BE2C (cell line): ENCODE data around the gene ABLIM2.
A peak's percentile ranks its signal among the peaks of the same experiment; 100 is the strongest.

Experiments used
- DNase-seq: peaks from one replicate; pipeline ENCODE4 v3.0.0-alpha.2; 2020
- H3K27me3 ChIP-seq: fragments of 250-450 bp; sonication (Bioruptor Pico); 2 replicates; pipeline ENCODE4 v1.5.1; 2020; ENCODE audit warnings: mild to moderate bottlenecking
- H3K36me3 ChIP-seq: fragments of 250-450 bp; sonication (Bioruptor Pico); 2 replicates; pipeline ENCODE4 v1.5.1; 2020; ENCODE audit warnings: mild to moderate bottlenecking
- H3K4me1 ChIP-seq: fragments of 250-450 bp; sonication (Bioruptor Pico); 2 replicates; pipeline ENCODE4 v1.5.1; 2020
- H3K4me3 ChIP-seq: 2 replicates; pipeline ENCODE4 v1.5.1; 2011; ENCODE audit warnings: low read depth, low read length
- H3K9me3 ChIP-seq: fragments of 250-450 bp; sonication (Bioruptor Pico); 2 replicates; pipeline ENCODE4 v1.5.1; 2020
- CTCF ChIP-seq: IDR thresholded peaks from 2 replicates; pipeline ENCODE4 v1.5.1; 2012; ENCODE audit warnings: mild to moderate bottlenecking, low read depth, low read length

ABLIM2 gene

GRCh38 chr4:8081621-8082516 is 76.7 kb downstream of the ABLIM2 start:
- Histone ChIP-seq H3K4me3 (no peak overlapping the region), H3K4me1 (peaks cover 27% of the 10 kb centered on the region), H3K36me3 (no peaks in the 10 kb centered on the region), H3K9me3 (no peaks in the 10 kb centered on the region), H3K27me3 (no peaks in the 10 kb centered on the region)
- no peak for DNase-seq
- TF ChIP-seq CTCF = no peak

- no peak overlapping the region for H3K4me3 ChIP-seq
Observed at GRCh38 chr4:8081171-8081570, 77.4 kb downstream of the ABLIM2 start.

GRCh38 chr4:8080754-8081065 is 77.9 kb downstream of the ABLIM2 start:
- Histone ChIP-seq H3K27me3 (no peaks in the 10 kb centered on the region), H3K36me3 (no peaks in the 10 kb centered on the region), H3K9me3 (no peaks in the 10 kb centered on the region), H3K4me1 (peaks cover 27% of the 10 kb centered on the region), H3K4me3 (no peak overlapping the region)
- DNase-seq = no peak
- TF ChIP-seq CTCF = no peak

More at GRCh38 chr4:8081171-8081570, 77.4 kb downstream of the ABLIM2 start:
- Histone ChIP-seq H3K36me3 (no peaks in the 10 kb centered on the region), H3K9me3 (no peaks in the 10 kb centered on the region), H3K4me1 (peaks cover 24% of the 10 kb centered on the region), H3K27me3 (no peaks in the 10 kb centered on the region)
- DNase-seq = no peak
- TF ChIP-seq CTCF = no peak

GRCh38 chr4:8079916-8080753 is 78.5 kb downstream of the ABLIM2 start:
- DNase-seq = peak; percentile 63
- H3K36me3 ChIP-seq = no peaks in the 10 kb centered on the region
- no peak overlapping the region for H3K4me3 ChIP-seq
- no peaks in the 10 kb centered on the region for H3K9me3 ChIP-seq
- no peak for TF ChIP-seq CTCF
- H3K4me1 ChIP-seq = peaks cover 27% of the 10 kb centered on the region
- no peaks in the 10 kb centered on the region for H3K27me3 ChIP-seq

GRCh38 chr4:8079031-8079885 is 79.4 kb downstream of the ABLIM2 start:
- no peaks in the 10 kb centered on the region for H3K27me3 ChIP-seq
- TF ChIP-seq CTCF = no peak
- no peaks in the 10 kb centered on the region for H3K36me3 ChIP-seq
- no peaks in the 10 kb centered on the region for H3K9me3 ChIP-seq
- H3K4me3 ChIP-seq = peak overlapping the region; percentile 27
- H3K4me1 ChIP-seq = peaks cover 27% of the 10 kb centered on the region
- DNase-seq = peak; percentile 52
